CD4-positive, alpha-beta T cell treated with Interleukin-15 for 4 hours (primary cell): ENCODE measurements around the gene ADAT3.

Source experiments
- DNase-seq: peaks from one replicate; pipeline ENCODE4 v3.0.0-alpha.2; 2020; ENCODE audit warnings: low spot score

The ADAT3 gene

DNA sequence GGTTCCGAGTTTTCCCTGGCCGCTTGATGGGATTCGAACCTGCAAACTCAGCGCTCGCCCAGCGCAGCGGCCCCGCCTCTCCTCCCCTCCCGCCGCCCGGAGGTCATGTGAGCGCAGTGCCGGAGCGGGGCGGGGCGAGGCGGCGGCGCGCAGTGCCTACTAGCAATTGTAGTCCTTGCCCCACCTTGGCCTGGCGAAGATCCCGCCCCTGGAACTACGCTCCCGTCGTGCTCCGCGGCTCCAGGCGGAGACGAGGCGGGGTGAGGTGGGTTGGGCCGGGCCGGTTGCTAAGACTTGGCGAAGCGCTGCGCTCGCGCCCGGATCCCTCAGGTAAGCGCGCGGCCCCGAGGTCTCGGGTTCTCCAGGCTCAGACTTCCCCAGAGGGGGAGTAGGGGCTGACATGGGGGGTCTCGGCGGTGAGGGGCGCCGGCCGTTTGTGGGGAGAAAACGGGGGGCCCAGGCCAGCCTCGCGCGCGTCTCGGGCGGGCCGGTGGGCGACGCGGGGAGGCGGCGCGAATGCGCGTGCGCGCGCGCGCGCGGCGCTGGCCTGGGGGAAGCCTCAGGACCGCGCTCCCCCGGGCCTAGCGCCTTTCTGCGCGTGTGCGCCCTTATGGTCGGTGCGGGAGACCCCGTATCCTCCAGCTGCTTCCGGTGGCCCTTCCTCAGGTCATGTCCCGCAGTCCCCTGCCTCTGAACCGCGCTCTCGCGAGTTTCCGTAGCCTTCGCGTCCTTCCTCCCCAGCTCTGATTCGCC, at the start of gene ADAT3, which contains the start of gene SCAMP4:
Gene ADAT3 (plus strand): TSS at position 290 of the 753 bp plus-strand sequence. CDS start 6,649 bp downstream, outside the sequence.
Gene SCAMP4 (plus strand): TSS at position 290 of the 753 bp plus-strand sequence. CDS start 9,621 bp downstream, outside the sequence.
- DNase-seq: peak; percentile 98

DNA sequence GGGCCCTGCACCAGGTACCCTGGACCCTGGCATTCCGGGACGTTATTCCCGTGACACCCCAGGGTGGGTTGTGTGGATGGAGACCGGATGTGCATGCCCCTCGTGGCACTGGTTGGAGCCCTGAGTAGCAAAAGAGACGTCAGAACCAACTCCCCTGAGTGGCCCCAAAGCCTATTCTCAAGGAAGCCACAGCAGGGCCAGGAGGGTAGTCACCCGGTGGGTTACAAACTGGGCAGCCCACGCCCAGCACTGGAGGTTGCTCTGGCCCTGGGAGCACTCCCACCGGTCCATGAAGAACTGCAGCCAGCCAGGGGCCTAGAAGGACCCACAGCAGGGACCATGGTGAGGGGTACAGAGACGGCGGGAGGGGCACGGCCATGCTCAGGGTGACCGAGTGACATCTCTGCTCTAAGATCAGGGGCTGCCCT, 49.4 kb upstream of the ADAT3 start:
- DNase-seq: no peak

DNA sequence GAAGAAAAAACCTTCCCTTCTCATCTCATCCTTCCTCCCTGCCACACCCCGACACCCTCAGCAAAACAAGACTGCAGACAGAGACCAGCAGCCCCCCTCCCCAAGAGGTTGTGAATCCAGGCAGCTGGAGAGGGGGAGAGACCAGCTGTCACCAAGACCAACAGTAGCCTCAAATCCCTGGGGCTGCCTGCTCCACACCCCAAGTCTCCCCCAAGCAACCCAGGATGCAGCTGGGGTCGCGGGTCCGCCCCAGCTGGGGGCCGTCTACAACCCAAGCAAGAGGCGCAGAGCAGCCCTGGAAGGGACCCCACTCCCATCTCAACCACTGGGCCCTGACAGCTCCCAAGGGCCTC, 48.9 kb upstream of the ADAT3 start:
- DNase-seq: no peak

DNA sequence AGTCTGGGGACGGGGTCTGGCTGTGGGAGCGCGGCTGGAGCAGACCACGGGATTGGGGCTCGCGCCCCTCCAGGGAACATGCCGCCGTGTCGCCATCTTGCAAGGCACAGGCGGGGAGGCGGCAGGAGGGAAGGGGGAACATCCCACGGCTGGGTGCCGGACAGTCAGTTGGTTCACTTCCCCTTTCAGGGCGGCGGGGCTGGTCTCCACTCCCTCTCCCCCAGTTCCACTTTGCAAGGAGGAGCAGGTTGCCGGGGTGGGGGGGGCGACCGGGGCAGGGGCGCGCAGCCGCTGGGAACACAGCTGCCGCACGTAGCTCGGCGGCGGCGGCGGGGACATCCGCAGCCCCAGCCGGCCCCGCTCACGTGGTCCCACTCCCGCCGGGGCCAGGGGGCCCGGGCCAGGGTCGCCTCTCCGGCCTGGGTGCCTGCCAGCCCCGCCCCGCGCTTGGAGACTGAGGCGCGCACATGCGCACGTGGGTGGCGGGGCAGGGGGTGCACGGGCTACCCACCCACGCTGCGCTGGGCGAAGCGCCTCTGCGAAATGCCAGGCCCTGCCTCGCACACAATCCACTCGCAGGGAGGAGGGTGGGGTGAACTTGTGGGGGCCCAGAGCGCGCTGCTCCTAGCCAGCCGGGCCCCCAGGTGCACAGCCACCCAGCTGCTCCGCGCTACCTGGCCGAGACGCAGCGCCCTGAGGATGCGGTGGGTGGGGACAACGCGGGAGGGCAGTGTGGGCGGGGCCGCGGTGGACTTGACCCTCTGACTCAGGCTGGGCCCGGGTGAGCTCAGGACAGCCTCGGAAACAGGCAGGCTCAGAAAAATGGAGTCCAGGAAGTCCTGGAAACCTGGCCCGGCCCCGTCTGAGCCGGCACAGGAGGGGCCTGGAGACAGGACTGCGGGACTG, 48.2 kb upstream of the ADAT3 start:
- DNase-seq: no peak

DNA sequence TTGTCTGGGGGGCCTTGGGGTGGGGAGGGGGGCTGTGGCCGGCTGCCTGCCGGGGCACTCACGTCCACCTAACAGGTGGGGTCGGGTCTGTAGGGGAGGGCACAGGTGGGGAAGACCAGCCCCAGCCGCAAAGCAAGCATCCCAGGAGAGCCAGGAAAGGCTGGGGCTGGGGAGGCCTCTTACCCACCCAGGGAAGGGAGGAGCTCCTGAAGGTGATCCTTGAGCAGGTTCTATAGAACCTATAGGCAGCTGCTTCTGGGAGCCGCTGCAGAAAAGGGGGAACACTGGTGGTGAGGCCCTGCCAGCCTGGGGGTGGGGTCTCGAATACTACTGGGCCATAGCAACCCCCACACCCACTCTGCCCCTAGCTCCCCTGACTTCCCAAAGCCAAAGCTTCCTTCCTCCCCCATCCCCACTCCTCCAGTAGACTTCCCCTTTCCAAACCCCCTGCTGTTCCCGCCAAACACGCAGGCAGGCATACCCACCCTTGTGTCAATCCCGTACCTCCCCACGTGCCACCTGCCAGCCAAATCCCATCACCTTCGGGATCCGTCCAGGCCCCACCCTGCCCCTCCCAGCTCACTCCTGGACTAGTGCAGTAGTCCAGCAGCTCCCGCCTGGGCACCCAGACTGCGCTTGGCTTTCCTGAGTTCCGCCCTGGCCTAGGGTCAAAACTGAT, 47.4 kb upstream of the ADAT3 start:
- no peak for DNase-seq

DNA sequence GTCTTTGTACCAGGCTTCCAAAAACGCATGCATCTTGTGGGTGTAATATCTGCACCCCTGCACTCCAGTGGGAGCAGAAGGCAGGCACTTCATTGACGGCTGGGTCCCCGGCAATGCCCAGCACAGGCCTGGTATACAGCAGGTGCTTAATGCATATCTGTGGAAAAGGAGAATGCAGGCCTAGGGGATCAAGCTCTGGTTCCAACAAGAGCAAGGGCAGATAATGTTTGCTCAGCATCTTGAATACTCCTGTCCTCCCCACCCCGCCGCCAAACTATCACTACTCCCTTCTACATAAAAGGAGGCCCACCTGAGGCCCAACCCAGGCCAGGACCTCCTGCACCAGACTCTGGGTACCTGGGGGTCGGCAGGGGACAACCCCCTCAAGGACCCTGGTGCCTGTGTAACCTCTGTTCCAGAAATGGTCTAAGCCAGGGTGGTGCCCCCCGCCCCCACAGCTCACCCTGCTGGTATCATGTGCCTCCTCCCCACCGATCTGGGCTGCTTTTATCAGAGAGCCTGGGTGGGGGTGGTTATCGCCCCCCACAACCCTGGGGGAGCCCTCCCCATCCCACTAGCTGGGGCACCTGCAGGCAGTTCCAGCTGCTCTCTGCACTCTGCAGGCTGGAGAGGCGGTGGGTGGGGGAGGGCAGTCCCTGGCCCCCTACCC, 46.7 kb upstream of the ADAT3 start:
- no peak for DNase-seq

DNA sequence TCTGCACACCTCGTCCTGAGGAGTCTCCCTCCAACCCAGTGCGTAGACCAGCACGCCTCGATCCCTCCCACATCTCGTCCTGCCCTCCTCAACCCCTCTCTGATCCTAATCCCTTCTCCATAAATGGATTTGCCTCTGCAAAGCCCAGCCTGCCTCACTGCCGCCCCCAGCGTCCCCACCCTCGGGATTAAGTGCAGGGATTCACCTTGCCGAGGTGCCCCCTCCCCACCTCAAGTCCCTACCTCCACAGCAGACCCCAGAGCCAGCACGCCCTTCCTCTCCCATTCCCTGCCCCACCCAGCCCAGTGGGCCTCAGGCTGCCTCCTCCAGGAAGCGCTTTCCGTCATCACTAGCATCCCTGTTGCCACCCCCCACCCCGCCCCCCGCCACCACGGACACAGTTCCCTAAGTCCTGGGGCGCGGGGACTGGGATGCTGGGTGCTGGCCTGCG, 45.8 kb upstream of the ADAT3 start:
- DNase-seq: no peak

DNA sequence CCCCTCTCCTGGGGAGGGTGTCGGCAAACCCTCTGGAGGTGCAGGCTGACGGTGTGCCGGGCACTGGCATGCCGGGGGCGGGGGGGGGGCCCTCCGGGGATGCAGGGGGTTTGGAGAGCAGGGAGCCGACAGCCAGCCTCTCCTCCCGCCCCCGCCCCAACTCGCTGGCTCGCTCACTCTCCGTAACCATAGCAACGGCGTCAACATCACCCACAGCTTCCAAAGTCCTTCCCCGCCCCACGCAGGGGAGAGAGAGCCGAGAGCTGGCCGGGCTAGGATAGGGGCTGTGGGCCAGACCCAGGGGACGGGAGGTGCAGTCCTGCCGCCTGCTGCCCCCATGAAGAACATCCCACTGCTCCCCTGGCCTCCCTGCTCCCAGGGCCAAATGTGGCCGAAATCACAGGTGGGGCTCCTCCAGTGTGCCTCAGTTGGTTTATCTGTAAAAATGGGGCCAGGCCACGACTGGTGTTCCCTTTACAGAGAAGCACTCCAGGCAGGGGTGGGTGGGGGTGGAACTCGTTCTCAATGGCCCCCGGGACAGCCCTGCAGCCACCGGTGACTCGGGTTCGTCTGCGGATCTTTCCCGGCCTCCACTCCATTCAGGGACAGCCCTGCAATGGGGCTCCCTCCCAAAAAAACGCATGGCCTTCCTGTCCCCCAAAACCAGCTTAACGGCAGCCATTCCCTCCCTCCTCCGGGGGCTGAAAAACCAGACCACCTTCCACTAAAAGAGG, 45.0 kb upstream of the ADAT3 start:
- DNase-seq: peak; percentile 76

DNA sequence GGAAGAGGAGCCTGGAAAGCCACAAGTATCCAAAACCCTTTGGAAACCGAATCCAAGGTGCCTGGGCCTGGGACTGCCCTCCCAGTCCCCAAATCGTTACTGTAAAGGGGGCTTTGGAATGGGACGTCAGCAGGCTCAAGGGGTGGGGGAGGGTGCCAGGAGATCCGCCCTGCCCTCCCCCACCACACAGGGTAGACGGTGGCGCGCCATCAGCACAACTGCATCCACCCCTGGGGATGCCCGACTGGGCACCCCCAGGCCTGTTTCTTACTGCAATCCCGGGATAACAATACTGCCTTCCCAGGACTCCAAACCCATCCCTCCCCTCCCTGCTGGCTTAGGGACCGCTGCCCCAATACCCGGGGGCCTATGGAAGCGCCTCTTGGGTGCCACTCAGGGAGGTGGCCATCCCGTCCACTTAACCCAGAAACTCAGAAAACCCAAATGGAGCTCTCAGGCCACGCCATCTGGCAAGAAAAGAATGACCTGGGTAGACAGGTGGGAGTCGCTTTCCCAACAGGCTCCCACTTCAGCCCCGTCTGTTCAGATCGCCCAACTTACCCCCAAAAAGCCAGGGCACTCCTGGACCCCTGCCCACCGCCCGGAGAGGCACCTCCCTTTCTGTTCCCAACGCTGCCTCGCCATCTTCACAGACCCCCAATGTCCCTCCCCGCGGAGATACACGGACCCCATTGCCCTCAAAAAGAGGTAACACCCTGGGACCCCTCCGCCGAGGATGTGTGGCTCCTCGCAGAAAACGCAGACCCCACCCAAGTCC, 44.2 kb upstream of the ADAT3 start:
- DNase-seq: no peak

DNA sequence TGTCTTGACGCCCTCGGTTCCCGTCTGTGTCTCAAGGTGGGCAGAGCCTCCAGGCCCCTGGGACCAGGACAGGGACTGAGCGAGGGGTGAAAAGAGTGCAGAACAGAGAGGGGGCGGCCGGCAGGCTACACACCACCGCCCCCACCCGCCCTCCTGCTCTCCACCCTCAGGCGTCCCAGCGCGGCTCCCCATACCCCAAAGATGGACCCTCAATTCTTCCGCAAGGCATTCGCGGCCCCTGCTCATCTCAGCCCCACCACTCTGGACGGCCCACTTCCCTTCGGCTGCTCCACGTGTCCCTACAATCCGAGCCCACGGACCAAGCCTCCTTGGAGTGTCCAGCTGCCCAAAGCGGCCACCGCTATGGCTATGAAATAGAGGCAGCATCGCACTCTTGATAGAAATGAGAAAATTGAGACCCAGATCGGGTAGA, 43.6 kb upstream of the ADAT3 start:
- no peak for DNase-seq

DNA sequence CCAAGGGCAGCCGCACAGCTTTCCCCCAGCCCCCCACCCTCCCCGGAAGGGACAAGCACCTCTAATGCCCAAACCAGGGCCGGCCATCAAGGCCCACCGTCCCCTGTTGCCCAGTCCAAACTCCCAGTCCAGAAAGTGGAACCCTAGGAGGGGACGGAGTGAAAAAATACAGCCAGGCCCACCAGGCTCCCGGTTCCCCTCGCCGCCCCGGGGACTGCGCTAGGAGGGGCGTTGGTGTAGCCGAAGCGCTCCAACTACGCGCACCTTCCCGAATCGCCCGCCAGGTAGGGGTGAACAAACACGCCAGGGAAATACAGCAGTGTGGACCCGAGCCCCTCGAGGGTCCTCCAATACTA, 43.2 kb upstream of the ADAT3 start:
- DNase-seq: no peak

DNA sequence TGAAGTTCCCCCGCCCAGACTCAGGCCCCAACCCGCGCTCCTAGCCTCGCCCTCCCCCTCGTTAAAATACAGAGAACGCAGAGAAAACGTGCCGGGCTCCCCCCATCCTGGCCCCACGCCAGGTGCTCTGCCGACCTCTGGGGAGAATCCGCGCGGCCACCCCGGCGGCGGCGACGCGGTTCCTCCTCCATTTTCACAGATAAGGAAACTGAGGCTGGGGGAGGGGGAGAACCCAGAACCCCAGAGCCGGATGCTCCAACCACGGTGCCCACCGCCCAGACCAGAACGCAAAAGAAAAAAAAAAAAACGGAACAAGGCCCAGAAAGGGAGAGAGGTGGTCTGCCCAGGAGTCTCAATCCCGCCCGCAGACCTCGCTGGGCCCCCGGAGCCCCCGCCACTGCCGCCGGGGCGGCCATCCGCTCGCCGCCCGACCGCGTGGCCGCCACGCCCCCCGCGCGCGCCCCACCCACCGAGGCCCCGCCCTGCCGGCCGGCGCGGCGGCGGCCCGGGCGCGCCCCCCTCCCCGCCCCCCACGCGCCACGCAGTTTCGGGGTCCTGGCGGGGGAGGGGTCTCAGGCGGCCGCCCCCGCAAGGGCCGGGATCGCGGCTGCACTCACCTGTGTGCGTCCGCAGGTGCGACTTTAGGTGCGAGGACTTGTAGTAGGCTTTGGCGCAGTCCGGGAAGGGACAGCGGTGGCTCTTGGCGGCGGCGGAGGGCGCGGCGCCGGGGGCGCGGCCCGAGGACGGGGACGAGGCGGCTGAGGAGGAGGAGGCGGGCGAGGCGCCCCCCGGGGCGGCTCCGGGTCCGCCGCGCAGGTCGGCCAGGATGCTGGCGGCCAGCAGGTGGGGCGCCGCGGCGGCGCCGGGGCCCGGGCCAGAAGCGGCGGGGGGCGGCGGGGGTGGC, 42.5 kb upstream of the ADAT3 start:
- no peak for DNase-seq

DNA sequence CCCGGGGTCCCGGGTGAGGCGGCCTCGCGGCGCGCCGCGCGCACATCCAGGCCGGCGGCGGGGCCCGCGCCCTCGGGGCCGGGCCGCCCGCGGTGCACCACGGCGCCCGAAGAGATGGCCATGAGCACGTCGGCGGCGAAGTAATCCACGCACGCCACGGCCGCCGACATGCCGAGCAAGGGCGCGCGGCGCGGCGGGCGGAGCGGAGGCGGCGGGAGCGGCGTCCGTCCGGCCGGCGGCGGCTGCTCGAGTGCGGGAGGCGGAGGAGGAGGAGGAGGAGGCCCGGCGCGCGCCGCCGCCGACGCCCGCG, 41.9 kb upstream of the ADAT3 start, which contains the start of gene KLF16:
Gene KLF16 (minus strand): TSS at position 252 of the 310 bp plus-strand sequence. CDS start 82 bp downstream, at position 170.
- no peak for DNase-seq

DNA sequence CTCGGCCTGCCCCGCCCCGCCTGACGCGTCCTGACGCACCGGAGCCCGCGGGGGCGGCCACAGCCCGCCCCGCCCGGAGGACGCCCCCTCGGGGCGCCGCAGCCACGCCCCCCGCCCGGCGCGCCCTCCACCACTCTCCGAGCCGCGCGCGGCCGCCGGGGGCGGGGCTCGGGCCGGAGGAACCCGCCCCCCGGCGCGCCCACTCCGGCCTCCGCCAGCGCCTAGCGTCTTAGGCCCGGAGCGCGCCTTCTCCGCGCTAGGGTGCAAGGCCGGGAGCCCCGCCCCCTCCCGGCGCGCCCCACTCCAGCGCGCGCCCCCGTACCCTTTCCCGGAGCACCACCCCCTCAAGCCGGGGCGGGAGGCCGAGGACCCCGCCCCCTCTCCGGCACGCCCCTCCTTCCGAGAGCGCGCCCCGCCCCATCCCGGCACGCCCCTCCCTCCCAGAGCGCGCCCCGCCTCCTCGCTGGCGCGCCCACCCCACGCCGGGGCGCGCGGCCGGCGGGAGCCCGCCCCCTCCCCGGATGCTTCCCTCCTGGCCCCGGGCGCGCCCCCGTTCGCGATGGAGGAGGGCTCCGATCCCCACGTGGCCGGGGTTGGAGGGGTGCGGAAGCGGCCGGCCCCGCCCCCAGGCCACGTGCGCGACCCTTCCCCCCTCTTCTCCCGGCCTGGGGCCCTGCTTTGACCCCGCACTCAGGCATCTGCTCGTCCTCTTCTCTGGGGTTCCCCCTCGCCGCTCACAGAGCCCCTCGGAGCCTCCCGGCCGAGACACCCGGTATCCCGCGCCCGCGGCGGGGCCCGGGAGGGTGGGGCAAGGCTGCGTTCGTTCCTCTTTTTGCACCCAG, 41.3 kb upstream of the ADAT3 start:
- DNase-seq: peak; percentile 92

DNA sequence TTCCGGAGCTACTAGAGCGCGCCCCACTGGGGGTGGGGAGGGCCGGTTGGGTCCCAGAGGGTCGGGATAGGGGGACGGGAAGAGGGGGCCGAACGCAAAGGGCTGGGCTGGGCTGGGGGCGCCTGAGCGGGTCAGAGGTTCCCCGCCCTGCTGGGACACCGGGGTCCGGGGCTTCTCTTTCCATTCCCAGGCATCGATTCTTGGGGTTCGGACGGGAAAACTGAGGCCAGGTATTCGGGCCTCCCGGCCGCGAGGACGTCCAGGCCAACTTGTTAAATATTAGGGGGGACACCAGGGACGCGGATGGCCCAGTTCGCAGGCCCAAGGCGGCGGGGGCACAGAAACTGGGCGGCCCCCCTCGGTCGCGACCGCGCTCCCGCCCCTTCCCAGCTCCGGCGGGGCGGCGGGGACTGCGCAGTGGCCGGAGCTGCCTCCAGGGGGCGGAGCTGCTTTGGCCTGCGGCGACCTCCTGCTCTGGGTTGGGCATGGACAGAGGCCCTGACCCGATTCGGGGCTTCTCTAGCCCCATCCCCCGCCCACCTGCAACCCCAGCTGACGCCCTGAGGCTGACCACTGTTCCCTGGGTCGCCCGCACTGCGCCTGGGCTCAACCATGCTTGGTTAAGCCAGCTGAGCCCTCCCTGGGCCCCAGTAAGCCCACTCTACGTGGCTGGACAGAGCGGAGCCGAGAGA, 40.6 kb upstream of the ADAT3 start:
- DNase-seq: peak; percentile 61

DNA sequence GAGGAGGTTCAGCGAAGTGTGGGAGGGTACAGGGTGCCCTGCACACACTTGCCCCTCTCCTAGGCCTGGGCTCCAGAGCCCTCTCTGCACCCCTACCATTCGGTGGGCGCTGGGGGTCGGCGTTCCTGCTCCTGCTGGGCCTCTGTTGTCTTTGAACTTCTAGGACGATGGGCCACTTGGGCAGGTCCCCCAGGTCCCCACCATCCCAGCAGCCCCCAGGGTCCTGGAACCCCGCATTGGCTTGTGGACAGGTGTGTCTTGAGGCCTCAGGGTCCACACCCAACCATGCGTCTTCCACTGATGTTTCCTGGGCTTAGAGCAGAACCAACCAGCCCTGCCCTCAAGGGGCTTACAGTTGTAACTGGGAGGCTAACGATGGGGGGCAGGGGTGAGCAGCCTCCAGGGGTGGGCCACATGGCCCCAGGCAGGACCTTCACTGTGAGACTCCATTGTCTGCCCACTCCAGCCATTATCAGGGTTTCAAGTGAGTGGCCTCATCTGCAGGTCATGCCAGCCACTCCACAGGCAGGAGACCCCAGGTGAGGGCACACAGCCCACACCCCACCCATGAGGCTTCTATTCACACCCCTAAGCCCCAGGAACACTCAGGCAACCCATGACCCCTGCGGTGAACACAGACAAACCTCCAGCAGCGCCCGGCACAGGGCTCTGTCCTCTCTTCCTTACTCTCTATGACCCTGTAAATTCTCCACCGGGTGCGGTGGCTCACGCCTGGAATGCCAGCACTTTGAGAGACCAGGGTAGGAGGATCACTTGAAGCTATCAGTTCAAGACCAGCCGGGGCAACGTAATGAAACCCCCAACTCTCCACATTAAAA, 39.8 kb upstream of the ADAT3 start:
- no peak for DNase-seq
